DMS53 (cell line): Measurements from ENCODE around the gene RASA4.
"Not testable (repeated sequence)": the region's sequence is repeated elsewhere in the genome, so short reads cannot be mapped to it uniquely, and the experiment has no call there.

Experiments used
- DNase-seq: peaks from one replicate; lab custom pipeline; 2025; lab: John Stamatoyannopoulos, UW

RASA4 gene

GRCh38 chr7:102542771-102543170 is 73.8 kb downstream of the RASA4 start:
- DNase-seq = not testable (repeated sequence)

DNA sequence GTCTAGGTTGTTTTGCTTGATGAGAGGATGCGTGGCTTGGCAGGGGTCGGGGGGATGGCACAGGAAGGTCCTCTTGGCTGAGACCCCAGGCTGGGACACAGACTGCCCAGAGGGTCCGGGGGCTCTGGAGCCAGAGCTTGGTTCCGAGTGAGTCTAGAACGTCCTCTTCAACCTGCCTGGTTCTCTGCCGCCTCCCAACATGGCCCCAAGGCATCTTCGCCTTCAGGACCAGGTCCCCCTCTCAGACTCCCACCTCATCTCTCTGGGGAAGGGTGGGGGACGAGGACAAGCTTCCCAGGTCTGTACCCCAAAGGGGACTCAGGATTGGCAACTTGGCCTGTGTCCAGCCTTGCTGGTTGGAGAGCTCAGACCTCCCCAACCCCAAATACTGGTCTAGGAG is 74.5 kb downstream of the RASA4 start:
- DNase-seq = not testable (repeated sequence)

DNA sequence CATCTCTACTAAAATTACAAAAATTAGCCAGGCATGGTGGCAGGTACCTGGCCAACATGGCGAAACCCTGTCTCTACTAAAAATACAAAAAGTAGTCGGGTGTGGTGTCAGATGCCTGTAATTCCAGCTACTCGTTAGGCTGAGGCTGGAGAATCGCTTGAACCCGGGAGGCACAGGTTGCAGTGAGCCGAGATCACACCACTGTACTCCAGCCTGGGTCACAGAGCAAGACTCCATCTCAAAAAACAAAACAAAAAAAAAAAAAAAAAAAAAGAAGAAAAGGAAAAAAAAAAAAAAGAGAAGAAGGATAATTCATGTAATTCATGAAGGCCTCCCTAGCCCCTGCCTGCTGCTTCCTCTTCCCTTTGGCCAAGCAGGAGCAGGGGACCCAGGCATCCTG is 76.0 kb downstream of the RASA4 start:
- not testable (repeated sequence) for DNase-seq

- DNase-seq = not testable (repeated sequence)
These were observed 81.4 kb downstream of the RASA4 start for GRCh38 chr7:102535062-102535615.

DNA sequence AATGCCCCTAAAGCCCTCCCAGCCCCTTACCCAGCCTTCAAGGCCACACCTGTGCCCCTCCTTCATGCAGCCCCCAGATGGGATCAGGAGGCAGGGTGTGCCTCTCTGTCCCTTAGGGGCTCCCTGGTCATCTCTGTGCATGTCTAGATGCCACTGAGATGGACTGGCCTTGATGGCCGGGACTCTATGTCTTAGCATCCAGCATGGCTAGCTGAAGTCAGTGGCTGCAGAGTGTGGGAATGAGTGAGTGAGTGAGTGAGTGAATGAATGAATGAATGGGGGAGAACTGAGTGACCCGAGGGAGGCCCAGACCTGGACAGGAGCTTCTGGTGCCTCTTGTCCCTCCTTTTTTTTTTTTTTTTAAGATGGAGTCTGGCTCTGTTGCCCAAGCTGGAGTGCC is 84.4 kb downstream of the RASA4 start:
- DNase-seq = not testable (repeated sequence)

GRCh38 chr7:102531583-102531982 is 85.0 kb downstream of the RASA4 start:
- not testable (repeated sequence) for DNase-seq

DNA sequence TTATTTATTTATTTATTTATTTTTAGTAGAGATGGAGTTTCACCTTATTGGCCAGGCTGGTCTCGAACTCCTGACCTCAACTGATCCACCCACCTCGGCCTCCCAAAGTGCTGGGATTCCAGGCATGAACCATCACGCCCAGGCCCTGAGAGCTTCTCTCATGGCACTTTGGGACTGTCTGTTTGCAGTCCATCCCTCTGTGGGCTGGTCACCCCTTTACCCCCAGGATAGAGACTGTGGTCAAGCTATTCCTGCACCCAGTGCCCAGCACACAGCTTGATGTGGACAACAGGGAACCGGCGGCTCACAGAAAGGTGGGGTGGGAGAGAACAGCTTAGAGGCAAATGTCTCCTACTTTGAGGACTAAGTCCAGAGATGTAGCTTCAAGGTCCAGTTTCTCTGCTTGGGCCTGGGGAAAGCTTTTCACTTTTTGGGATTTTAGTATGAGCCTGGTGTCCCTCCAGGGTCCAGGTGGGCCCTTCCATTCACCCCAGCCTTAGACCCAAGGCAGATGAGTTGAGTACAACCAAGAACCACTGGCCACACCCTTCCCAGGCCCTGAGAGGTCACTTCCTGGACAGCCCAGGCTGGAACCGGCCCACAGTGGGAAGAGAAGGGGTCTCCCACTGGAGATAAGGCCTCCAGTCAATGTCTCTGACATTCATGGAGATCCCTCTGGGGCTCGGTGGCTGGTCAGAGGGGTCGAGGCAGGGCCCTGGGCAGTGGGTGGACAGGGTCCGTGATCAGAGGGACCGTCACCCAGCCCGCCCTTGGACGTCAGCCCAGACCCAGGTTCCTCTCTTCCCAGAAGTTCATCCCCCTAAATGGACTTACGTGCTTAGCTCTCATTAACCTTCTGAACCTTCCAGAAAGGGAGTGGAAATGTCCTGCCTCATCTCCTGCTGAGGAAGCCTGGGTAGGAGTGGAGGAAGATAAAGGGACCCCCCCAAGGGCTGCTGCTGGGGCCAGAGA is 88.4 kb downstream of the RASA4 start:
- DNase-seq = not testable (repeated sequence)

- DNase-seq = not testable (repeated sequence)
These were observed 89.4 kb downstream of the RASA4 start for GRCh38 chr7:102527182-102527581.

GRCh38 chr7:102524803-102525202 is 91.8 kb downstream of the RASA4 start:
- not testable (repeated sequence) for DNase-seq
